Activated CD4-positive, CD25-positive, alpha-beta regulatory T cell (primary cell): ENCODE data around the gene EN2.
"Not testable (repeated sequence)": the region's sequence is repeated elsewhere in the genome, so short reads cannot be mapped to it uniquely, and the experiment has no call there.

Source experiments
- DNase-seq, 4 experiments: peaks; one replicate each; lab custom pipeline; 2025; lab: John Stamatoyannopoulos, UW

The EN2 gene

DNA sequence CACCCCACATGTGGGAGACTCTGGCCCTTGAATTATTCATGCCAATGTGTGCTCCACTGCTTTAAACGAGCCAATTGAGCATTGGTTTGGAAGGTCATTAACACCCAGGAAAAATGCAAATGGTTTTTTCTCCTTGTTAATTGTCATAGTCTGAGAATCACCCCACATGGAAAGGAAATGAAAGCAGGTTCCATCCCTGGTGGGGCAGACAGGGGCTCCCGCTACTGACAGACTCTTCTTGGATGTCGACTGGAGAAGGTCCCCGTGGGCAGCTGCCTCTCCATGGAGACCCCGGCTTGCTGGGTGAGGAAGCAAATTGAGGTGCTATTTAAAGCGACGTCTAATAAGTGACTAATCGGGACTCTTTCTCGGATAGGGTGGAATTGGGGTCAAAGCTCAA is 32.0 kb upstream of the EN2 start:
- no peak for DNase-seq

DNA sequence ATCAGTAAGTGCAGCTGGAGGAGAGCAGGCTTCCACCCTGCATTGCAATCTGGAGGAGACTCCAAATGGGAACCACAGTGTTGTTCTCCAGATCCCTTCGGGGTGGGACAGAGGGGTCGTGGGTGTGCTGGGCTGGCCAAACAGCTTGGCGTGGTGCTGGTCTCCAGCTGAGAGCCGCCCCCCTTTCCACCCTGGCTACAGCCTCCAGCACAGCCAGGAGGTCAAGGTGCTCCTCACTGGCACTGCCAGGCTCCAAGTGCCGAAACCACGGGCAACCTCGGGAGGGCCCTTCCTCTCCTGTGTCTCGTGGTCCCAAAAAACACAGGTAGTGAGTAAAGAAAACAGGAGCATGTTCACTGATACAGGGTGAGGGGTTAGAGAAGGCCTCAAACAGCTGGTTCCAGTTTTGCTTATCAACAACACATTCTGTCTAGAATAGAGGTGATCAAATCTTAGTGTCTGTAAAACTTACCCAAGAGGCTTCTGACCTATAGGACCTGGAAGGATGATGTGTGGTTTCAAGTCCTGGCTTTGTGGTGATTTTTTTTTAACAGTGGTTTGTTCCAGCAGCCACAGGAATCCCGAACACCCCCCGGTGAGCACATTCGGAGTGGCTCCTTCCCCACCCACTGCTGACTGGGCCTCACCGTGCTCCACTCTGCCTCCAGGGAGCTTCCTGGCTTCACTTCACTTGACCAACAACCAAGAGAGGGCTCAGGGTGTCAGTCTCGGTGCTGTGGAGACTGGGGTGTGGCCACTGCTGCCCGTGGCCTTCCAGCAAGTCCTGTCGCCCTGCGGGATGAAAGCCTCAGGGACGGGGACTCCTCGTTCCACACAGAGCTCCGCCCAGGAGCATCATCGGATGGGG is 31.2 kb upstream of the EN2 start:
- no peak for DNase-seq

DNA sequence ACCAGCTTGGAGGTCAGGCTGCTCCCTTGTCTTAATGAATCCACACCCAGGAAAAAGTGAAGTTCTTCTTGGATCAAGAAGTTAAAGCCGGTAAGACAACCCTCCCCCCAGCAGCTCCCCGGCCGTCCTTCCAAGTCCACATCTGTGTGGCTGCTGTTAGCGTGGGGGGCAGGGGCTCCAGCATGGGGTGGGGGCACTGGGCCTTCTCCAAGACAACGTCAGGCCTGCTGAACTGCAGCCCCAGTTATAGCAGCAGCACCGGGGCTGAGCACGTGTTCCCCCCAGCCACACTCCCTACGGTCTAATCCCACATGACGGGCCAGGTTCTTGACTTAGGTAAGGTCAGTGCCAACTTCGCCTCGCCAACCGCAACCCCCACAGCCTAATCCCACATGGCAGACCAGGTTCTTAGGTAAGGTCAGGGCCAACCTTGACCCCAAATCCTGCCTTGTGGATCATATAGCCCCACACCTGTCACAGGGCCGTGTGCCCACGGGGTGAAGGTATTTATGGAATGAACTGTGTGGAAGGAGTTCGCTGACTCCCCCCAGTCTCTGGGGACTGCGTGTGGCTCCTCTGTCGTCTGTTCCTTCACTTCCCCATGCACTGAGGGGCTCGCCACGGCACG is 30.4 kb upstream of the EN2 start:
- no peak for DNase-seq

DNA sequence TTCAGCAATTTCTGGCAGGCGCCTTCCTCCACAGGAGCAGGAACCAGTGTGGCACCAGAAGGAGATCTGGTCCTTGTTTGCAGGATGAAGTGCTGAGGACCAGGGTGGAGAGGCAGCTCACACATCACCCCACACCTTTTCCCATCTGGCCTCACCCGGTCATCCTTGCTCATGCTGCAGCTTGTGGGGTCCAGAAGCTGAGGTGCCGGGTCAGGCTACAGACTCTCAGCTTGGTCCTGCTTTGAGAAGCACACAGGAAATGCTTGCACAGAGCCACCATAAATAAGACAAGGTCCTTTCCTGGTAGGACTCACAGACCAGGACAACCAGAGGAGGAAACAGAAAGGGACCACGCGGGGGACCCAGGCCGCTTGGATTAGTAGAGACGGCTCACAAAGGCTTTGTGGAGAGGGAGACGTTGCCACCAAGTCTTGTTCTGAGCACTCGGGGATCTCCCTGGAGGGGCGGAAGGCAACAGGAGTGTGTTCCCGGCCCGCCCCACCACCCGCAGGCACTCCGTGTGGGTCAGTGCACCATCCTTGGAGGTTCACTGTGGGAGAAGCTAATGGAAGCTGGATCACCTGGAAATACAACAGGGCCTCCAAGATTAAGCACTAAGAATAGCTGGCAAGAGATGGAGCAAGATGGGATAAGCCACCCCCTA is 29.6 kb upstream of the EN2 start:
- DNase-seq: no peak

DNA sequence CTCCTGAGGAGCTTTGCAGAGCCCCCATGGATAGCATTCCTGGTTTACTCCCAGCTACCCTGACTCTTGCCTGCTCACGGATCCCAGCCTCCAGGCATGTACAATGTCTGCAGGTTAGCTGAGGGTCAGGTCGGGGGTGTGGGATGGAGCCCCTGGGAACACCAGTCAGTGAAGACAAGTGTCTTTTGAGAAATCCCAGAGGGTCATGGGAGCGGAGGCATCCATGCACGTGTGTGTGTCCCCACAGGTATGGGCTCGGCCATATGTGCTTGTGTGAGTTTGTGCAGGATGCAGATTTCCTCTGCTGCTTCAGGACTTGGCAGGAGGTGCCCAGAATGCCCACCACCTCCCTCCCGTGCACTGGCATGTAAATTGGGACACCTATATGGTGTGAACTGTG is 28.3 kb upstream of the EN2 start:
- DNase-seq: no peak

DNA sequence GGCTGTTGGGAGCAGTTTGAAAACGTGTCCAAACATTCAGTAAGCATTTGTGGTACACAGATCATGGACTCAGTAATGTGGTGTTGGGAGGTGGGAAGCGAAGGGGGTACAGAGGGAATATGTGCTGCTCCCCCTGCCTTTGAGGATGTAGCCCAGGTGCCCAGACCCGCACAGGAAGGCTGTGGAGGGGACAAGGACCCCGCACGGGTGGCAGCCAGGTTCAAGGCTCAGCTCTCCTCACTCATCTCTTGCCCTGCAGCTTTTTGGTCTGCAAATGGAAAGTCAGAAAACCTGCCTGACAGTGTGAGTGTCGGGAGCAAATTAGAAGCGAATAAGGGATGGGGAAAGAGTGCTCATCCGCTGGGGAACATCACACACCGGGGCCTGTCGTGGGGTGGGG is 27.3 kb upstream of the EN2 start:
- no peak for DNase-seq

DNA sequence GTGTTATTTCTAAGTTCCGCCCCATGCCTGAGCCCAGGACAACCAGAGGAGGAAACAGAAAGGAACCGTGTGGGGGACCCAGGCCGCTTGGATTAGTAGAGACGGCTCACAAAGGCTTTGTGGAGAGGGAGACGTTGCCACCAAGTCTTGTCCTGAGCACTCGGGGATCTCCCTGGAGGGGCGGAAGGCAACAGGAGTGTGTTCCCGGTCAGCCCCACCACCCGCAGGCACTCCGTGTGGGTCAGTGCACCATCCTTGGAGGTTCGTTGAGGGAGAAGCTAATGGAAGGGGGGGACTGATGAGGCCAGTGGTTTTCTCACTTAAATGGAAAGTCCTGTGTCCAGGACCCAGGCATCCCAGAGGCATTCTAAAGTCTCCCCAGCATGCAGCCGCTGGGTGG is 26.7 kb upstream of the EN2 start:
- DNase-seq: no peak

DNA sequence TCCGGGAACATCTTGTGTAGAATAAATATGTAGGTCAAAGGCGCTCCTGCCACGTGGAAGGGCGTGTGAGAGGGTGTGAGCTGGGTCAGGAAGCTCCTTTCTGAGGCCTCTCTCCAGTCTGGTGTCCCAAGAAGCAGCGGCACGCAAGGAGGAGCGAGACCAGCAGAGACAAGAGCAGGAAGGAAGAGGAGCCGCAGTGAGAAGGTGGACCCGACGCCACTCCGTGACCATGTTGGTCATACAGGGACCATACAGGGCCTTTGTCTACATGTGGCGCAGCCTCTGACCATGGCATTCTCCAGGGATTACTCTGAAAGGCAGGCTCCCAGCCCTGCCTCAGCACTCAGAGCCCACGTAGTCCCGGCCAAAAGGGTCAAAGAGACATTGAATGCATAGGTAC is 26.2 kb upstream of the EN2 start:
- DNase-seq: no peak

DNA sequence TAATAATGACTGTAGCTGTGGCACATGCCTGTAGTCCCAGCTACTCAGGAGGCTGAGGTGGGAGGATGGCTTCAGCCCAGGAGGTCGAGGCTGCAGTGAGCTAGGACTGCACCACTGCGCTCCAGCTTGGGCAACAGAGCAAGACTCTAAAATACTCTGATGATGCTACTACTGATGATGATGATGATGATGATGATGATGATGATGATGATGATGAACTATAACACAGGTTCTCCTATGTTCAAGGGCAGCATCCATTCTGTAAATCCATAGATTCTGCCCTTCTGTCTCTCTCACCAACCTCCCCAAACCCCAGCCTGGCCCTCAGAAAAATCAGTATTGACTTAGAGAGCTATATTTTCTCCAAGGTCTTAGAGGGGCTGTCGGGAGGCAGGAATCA is 22.8 kb upstream of the EN2 start:
- DNase-seq: no peak

DNA sequence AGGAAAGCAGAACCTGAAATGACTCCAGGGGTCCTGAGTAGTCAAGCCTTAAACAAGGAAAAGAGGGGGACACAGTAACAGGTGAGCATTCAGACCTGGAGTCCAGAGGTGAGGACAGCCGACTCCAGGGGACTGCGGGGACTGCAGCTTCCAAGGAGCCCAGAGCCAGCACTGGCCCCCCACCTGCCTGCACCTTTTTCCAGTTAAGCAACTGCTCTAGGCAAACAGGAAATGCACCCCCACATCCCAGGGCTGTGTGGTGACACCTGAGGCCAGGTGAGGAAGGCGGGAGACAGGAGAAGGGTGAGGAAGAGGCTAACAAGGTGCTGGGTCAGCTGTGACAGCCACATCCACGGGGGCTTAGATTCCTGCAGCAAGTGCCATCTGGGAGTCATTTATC is 20.1 kb upstream of the EN2 start:
- no peak for DNase-seq

DNA sequence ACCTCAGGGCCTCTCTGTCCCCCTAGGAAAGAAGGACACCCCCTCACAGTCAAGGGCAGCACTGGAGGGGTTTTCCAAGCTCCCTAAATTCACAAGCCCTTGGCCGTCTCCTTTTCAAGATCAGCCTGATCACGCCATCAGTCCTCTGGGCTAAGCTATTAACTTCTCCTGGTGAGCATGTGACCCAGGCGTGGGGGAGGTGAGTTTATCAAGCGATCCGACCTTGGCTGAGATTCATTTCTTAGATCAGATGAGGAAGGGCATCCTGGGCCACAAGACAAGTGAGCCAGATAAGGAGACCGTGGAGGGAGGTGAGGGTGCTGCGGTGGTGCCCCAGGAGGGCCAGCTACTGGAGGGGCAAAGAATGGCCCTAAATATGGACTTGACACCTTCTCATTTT is 19.2 kb upstream of the EN2 start:
- no peak for DNase-seq

DNA sequence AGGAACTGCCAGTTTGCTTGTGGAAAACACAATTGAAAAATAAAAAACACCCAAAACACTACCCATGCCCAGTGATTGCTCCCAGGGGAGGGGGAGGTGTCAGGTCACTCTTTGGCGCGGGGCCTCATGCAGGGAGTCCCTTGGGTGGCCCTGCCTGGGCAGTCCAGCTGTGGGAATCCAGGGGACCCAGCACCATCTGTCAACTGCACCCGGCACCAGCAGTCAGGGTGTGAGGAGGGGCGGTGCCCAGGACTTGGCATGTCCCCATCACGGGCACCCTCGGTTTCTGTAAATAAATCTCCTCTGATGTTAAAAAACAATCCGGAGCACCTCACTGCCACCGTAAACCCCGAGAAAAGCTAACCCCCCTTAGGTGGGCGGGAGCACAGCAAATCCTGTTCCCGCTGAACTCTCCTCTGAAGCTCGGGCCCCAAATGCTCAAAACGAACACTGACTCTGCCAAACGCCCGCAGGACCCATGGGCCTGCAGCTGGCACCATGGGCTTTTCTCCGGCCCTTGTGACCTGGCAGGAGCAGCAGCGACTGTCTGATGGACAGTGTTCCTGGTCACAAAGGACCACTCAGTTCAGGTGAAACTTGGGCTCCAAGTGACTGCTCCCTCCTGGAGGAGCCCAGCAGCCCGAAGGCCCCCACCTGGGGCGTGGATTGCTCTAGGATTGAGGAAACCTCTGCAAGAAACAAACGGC is 18.5 kb upstream of the EN2 start:
- no peak for DNase-seq

DNA sequence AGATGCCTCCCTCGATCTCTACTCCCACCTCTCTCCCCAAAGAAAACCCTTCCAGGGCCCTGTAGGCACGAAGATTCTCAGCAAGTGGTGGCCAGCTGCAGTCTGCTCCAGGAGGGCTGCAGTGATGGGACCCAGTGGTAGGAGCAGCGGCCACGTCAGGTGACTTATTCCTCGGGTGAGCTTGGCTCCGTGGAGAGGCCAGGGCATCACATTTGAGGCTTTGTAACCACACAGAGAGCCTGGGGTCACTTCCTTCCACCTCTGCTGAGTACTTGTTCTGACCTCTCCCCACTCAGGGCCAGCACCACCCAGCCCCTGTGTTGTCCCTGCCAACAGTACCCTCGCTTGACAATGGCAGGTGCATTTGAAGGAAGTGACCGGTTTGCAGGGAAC is 17.9 kb upstream of the EN2 start:
- no peak for DNase-seq

DNA sequence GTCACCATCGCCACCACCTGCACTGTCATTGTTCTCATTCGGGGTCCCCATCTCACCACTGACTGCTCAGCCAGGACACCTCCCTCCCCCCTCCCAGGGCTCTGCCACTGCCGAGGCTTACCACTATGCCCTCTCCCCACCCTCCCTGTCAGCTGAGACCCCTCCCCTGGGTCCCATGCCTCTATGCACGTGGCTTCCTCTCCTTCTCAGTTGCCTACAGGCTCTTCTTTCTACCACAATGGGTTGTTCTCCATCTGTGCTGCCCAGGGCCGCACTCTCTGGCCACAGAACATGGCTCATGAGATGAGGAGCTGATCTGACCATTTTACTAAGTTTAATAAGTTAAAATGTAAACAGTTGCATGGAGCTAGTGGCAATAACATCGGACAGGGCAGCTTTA is 16.1 kb upstream of the EN2 start:
- DNase-seq: no peak

DNA sequence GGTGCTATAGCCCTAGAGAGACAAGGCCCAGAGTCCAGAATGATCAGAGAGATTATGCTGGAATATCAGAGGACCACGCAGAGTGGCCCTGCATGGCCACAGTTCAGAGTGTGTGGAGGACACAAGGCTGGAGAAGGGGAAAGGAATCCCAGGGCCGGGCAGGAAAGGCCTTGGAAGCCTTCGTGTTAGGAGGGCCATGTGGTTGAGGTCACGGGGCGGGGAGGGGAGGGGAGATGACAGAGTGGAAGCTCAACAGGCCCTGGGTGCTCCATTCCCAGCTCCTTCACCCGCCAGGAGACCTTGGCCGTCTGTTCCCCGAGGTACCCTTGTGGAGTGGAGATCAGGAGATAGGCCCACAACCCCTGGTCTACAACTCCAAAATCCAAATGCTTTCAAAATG is 13.2 kb upstream of the EN2 start:
- no peak for DNase-seq

DNA sequence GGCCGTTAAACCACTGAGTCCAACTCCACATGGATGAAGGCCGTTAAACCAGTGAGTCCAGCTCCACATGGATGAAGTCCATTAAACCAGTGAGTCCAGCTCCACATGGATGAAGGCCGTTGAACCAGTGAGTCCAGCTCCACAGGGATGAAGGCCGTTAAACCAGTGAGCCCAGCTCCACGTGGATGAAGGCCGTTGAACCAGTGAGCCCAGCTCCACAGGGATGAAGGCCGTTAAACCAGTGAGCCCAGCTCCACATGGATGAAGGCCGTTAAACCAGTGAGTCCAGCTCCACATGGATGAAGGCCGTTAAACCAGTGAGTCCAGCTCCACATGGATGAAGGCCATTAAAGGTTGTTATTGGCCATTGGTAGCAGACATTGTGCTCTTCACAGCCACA is 12.3 kb upstream of the EN2 start:
- not testable (repeated sequence) for DNase-seq

DNA sequence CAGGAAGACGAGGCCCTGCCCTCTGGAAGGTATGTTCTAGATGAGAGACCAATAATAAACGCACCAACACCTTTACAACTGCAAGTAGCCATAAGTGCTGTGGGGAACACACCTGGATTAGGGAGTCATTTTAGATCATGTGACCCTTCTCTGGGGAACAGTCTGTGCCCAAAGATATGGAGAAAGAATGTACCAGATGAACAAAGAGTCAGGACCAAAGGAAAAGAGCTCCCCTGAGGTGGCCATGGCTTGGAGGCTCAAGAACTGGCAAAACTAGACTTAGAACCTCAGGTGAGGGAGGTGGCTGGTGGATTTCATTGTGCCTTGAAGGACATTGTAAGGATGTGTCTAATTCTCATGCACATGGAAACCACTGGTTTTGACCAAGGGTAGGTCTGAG is 10.3 kb upstream of the EN2 start:
- DNase-seq: no peak

DNA sequence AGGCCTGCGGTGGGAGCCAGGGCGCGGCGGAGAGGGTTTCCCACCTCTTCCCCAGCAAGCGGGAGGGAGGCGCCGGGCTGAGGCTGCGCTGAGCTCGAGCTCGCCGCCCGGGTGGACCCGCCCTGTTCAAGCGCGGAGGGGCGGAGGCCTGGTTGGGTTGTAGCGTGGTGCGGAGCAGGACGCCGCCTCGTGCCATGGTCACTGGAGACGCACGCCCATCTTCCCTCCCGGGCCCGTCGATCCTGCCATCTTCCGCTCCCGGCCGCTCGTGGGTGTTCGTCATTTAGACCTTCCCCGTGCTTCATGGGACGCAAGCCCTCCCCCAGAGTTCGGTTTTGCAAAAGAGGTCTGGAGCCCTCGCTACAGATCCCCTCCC is 9.3 kb upstream of the EN2 start:
- no peak for DNase-seq

DNA sequence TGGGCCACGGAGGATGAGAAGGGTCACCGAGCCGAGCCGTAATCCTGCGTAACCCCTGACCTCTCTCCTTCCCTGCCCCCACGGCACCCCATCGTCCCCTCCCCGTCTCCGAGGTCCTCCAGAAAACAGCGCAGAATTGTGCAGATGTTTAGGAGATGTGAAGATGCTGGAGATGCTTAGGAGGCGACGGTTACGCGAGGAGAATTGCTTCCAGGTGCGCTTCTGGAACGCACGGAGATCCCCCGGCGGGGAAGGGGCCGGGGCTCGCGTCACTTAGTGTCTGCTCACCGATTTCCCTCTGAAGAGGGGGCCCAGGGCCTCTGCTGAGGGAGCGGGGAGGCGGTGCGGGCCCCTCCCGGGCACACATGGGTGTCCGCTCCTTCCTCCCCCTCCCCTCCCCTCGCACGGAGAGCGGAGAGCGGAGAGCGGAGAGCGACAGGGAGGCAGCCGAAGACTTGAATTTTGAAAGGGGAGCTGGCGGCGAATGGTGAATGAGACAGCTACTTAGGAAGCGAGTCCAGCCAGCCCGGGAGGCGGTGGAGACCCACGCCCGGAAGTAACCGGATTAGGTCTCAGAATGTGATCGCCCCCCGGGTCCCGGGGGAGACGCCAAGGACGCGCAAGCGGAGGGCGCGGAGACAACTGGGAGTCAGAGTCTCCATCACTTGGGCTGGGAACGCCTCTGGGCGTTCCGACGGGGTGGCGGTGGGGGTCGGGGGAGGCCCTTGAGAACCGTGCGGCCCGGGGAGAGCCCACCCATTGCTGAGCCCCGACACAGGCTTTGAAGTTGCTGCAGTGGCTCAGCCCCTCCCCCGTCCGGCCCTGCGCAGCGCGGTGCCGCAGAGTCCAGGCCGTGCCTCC is 8.7 kb upstream of the EN2 start:
- no peak for DNase-seq

DNA sequence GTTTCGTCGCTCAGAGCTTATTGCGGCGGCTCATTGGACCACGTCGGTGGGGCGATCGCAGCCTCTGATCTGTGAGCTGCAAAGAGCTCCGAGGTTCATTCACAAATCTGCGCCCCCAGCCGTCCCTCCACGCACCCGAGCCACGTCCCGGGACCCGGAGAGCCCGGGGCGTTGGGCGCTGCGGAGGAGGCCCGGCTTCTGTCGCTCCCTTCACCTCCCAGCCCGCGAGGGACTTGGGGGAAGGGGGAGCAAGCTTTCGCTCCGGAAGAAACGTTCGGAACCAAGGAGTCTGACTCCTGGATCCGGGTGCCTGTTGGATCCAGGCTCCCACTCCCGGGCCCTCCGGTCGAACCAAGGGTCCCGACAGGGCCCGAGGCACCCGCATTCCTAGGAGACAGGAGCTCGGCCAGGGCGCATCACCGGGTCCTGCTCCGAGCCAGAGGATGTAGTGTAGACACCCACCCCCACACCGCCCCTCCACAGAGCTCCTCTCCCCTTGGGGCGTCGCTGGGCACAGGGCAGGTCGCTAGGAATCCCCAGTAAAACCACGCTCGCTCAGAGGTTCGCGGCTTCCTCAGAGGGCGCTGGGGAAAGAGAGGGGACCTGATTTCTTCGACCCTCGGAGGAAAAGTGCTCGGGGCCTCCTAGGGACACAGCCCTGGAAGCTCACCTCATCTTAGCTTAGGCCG is 7.9 kb upstream of the EN2 start:
- DNase-seq: no peak

DNA sequence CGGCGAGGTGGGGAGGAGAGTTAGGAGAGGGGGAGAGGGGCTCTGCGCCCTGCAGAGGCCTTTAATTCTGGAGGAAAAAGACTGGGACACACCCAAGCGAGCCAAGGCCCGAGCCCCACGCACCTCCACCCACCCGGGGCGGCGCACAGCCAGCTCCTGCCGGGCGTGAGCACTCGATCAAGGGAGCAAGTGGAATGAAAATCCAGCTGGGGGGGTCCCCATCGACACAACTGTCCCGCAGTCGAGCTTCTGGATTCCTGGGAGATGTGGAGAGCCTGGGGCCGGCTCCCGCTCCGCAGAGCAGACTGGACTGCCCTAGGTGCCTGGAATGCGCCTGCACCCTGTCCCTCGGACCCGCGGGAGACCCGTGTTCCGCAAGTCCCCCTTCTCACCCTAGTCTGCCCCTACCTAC is 7.4 kb upstream of the EN2 start:
- DNase-seq: no peak
